HepG2 (cell line): ENCODE results near the gene STYX. TPM values are rescaled to one million over a fixed set of nuclear protein-coding genes. Genes with fewer than 3 reads are reported as not detected.

Experiments used
- JARID2 ChIP-seq: sonication (generic); formaldehyde crosslinking; IDR thresholded peaks from 2 replicates; pipeline ENCODE4 v1.8.1; 2023; ENCODE audit warnings: missing genetic modification reagents, inconsistent platforms; ENCODE audit not compliant: insufficient replicate concordance
- KLF16 ChIP-seq, 2 experiments: sonication (generic) in 1 of 2; formaldehyde crosslinking in 1 of 2; IDR thresholded peaks; 2 replicates each; pipeline versions ENCODE4 v1.6.1 to v1.8.0; 2016 to 2023; ENCODE audit warnings: missing genetic modification reagents in 2 of 2, missing compliant biosample characterization in 1 of 2
- RBM39 ChIP-seq: fragments of 200-400 bp; formaldehyde crosslinking; IDR thresholded peaks from one replicate; pipeline ENCODE4 v1.6.1; 2018; ENCODE audit warnings: antibody characterized with exemption, mild to moderate bottlenecking, low read depth, low read length; ENCODE audit not compliant: poor library complexity, severe bottlenecking
- ZBTB46 ChIP-seq: sonication (generic); formaldehyde crosslinking; IDR thresholded peaks from 2 replicates; pipeline ENCODE4 v1.4.0; 2020; ENCODE audit warnings: mild to moderate bottlenecking, missing genetic modification reagents, borderline replicate concordance
- ZNF367 ChIP-seq: sonication (generic); formaldehyde crosslinking; IDR thresholded peaks from 2 replicates; pipeline ENCODE4 v1.4.0; 2020; ENCODE audit warnings: missing genetic modification reagents, borderline replicate concordance
- ZNF788 ChIP-seq: sonication (generic); formaldehyde crosslinking; IDR thresholded peaks from 2 replicates; pipeline ENCODE4 v1.5.0; 2020; ENCODE audit warnings: mild to moderate bottlenecking, missing genetic modification reagents, borderline replicate concordance
- ZNF850 ChIP-seq: sonication (generic); formaldehyde crosslinking; conservative IDR thresholded peaks from 2 replicates; pipeline ENCODE4 v1.9.0; 2021; ENCODE audit warnings: mild to moderate bottlenecking, missing genetic modification reagents
- polyA plus RNA-seq, 8 experiments: library from polyadenylated mRNA; depleted of rRNA in 3 of 8; stranded (reverse) in 7 of 8; unstranded in 1 of 8; fragments of >200 nt; fragmentation: Illumina TruSeq in 4 of 8; extraction: Trizol in 4 of 8; gene quantifications; 2 replicates each; pipeline versions ENCODE4 v1.2.1 to v1.2.3, GENCODE V29; 2011 to 2016; ENCODE audit warnings: low read depth in 4 of 8, missing spikeins in 1 of 8, mixed read lengths in 1 of 8; ENCODE audit not compliant: insufficient read depth in 1 of 8
- total RNA-seq, 5 experiments: library from RNA; depleted of rRNA; stranded (reverse); fragments of >200 nt; fragmentation: Illumina TruSeq; extraction: Trizol; gene quantifications; 2 replicates each; pipeline ENCODE4 v1.2.3, GENCODE V29; 2016; ENCODE audit warnings: low read depth in 1 of 5
- TF ChIP-seq, protein P1 (sequence below): sonication (generic); formaldehyde crosslinking; IDR thresholded peaks from 2 replicates; pipeline ENCODE4 v1.8.1; 2022; ENCODE audit warnings: low read depth, mild to moderate bottlenecking, missing genetic modification reagents
- TF ChIP-seq, protein P2 (sequence below): sonication (generic); formaldehyde crosslinking; IDR thresholded peaks from 2 replicates; pipeline ENCODE4 v1.5.1; 2020; ENCODE audit warnings: missing genetic modification reagents, mild to moderate bottlenecking, borderline replicate concordance
- TF ChIP-seq, protein P3 (sequence below): sonication (generic); formaldehyde crosslinking; conservative IDR thresholded peaks from 2 replicates; pipeline ENCODE4 v1.8.0; 2022; ENCODE audit warnings: mild to moderate bottlenecking, moderate library complexity, missing genetic modification reagents
- TF ChIP-seq, protein P4 (sequence below): sonication (generic); formaldehyde crosslinking; IDR thresholded peaks from 2 replicates; pipeline ENCODE4 v1.9.0; 2021; ENCODE audit warnings: mild to moderate bottlenecking, missing genetic modification reagents

Gene STYX
- total and polyA plus RNA-seq, 2 of the 13 experiments (the other 11 are each of a cell fraction or from before 2014, with no cell fraction given): 6.6 to 10.9 TPM

- TF ChIP-seq, protein P1, sequence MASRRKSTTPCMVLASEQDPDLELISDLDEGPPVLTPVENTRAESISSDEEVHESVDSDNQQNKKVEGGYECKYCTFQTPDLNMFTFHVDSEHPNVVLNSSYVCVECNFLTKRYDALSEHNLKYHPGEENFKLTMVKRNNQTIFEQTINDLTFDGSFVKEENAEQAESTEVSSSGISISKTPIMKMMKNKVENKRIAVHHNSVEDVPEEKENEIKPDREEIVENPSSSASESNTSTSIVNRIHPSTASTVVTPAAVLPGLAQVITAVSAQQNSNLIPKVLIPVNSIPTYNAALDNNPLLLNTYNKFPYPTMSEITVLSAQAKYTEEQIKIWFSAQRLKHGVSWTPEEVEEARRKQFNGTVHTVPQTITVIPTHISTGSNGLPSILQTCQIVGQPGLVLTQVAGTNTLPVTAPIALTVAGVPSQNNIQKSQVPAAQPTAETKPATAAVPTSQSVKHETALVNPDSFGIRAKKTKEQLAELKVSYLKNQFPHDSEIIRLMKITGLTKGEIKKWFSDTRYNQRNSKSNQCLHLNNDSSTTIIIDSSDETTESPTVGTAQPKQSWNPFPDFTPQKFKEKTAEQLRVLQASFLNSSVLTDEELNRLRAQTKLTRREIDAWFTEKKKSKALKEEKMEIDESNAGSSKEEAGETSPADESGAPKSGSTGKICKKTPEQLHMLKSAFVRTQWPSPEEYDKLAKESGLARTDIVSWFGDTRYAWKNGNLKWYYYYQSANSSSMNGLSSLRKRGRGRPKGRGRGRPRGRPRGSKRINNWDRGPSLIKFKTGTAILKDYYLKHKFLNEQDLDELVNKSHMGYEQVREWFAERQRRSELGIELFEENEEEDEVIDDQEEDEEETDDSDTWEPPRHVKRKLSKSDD: no peak; the same call in 1 of the 2 replicates
- TF ChIP-seq, protein P2, sequence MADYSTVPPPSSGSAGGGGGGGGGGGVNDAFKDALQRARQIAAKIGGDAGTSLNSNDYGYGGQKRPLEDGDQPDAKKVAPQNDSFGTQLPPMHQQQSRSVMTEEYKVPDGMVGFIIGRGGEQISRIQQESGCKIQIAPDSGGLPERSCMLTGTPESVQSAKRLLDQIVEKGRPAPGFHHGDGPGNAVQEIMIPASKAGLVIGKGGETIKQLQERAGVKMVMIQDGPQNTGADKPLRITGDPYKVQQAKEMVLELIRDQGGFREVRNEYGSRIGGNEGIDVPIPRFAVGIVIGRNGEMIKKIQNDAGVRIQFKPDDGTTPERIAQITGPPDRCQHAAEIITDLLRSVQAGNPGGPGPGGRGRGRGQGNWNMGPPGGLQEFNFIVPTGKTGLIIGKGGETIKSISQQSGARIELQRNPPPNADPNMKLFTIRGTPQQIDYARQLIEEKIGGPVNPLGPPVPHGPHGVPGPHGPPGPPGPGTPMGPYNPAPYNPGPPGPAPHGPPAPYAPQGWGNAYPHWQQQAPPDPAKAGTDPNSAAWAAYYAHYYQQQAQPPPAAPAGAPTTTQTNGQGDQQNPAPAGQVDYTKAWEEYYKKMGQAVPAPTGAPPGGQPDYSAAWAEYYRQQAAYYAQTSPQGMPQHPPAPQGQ (CRISPR knock-in tag): no peak
- peak in 1 of 2 experiments; percentile 83; a peak in 1 of 4 replicates for TF ChIP-seq KLF16 (CRISPR knock-in tag; IDR thresholded peaks at IDR 0.05)
- TF ChIP-seq ZBTB46: no peak
- TF ChIP-seq ZNF367: no peak
- TF ChIP-seq ZNF850 (CRISPR knock-in tag): no peak
- no peak for TF ChIP-seq RBM39
- TF ChIP-seq, protein P3, sequence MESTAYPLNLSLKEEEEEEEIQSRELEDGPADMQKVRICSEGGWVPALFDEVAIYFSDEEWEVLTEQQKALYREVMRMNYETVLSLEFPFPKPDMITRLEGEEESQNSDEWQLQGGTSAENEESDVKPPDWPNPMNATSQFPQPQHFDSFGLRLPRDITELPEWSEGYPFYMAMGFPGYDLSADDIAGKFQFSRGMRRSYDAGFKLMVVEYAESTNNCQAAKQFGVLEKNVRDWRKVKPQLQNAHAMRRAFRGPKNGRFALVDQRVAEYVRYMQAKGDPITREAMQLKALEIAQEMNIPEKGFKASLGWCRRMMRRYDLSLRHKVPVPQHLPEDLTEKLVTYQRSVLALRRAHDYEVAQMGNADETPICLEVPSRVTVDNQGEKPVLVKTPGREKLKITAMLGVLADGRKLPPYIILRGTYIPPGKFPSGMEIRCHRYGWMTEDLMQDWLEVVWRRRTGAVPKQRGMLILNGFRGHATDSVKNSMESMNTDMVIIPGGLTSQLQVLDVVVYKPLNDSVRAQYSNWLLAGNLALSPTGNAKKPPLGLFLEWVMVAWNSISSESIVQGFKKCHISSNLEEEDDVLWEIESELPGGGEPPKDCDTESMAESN (CRISPR knock-in tag): peak; percentile 95
- peak; percentile 88; the same call in 1 of the 2 replicates for TF ChIP-seq ZNF788 (CRISPR knock-in tag)
- peak; percentile 24 for TF ChIP-seq JARID2
- TF ChIP-seq, protein P4, sequence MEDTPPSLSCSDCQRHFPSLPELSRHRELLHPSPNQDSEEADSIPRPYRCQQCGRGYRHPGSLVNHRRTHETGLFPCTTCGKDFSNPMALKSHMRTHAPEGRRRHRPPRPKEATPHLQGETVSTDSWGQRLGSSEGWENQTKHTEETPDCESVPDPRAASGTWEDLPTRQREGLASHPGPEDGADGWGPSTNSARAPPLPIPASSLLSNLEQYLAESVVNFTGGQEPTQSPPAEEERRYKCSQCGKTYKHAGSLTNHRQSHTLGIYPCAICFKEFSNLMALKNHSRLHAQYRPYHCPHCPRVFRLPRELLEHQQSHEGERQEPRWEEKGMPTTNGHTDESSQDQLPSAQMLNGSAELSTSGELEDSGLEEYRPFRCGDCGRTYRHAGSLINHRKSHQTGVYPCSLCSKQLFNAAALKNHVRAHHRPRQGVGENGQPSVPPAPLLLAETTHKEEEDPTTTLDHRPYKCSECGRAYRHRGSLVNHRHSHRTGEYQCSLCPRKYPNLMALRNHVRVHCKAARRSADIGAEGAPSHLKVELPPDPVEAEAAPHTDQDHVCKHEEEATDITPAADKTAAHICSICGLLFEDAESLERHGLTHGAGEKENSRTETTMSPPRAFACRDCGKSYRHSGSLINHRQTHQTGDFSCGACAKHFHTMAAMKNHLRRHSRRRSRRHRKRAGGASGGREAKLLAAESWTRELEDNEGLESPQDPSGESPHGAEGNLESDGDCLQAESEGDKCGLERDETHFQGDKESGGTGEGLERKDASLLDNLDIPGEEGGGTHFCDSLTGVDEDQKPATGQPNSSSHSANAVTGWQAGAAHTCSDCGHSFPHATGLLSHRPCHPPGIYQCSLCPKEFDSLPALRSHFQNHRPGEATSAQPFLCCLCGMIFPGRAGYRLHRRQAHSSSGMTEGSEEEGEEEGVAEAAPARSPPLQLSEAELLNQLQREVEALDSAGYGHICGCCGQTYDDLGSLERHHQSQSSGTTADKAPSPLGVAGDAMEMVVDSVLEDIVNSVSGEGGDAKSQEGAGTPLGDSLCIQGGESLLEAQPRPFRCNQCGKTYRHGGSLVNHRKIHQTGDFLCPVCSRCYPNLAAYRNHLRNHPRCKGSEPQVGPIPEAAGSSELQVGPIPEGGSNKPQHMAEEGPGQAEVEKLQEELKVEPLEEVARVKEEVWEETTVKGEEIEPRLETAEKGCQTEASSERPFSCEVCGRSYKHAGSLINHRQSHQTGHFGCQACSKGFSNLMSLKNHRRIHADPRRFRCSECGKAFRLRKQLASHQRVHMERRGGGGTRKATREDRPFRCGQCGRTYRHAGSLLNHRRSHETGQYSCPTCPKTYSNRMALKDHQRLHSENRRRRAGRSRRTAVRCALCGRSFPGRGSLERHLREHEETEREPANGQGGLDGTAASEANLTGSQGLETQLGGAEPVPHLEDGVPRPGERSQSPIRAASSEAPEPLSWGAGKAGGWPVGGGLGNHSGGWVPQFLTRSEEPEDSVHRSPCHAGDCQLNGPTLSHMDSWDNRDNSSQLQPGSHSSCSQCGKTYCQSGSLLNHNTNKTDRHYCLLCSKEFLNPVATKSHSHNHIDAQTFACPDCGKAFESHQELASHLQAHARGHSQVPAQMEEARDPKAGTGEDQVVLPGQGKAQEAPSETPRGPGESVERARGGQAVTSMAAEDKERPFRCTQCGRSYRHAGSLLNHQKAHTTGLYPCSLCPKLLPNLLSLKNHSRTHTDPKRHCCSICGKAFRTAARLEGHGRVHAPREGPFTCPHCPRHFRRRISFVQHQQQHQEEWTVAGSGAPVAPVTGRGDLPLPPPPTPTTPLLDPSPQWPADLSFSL (CRISPR knock-in tag): no peak
These were observed 61.5 kb downstream of the STYX start, which contains the start of gene GNPNAT1 (continued) for GRCh38 chr14:52791223-52792096.
